ENCODE results near the gene SH2D4B. TPM values are rescaled to one million over a fixed set of nuclear protein-coding genes. Genes with fewer than 3 reads are reported as not detected.

SH2D4B gene
- total RNA-seq, 1 donor from 2014 or later, result 0.07 TPM

- Mint-ChIP-seq H3K9me3 (ENCODE audit: low read depth) (peaks cover 5% of the 10 kb centered on the region), H3K36me3 (ENCODE audit: low read depth) (no peaks in the 10 kb centered on the region), H3K4me3 (ENCODE audit: unreplicated experiment) (no peak overlapping the region), H3K27me3 (ENCODE audit: low read depth) (no peaks in the 10 kb centered on the region), H3K27ac (ENCODE audit: unreplicated experiment) (no peak overlapping the region), H3K4me1 (ENCODE audit: low read depth) (no peaks in the 10 kb centered on the region)
- no peak for DNase-seq (ENCODE audit: low spot score)
- no peak for TF ChIP-seq CTCF (IDR thresholded peaks at IDR 0.05)
Measured at GRCh38 chr10:80598084-80598798, 60.5 kb downstream of the SH2D4B start.

GRCh38 chr10:80598951-80599350, 61.2 kb downstream of the SH2D4B start:
- H3K4me1 Mint-ChIP-seq (ENCODE audit: low read depth), result no peaks in the 10 kb centered on the region
- peaks cover 3% of the 10 kb centered on the region for H3K9me3 Mint-ChIP-seq (ENCODE audit: low read depth)
- H3K4me3 Mint-ChIP-seq (ENCODE audit: unreplicated experiment), result no peak overlapping the region
- no peak for TF ChIP-seq CTCF (IDR thresholded peaks at IDR 0.05)
- H3K27ac Mint-ChIP-seq (ENCODE audit: unreplicated experiment), result no peak overlapping the region
- H3K36me3 Mint-ChIP-seq (ENCODE audit: low read depth), result no peaks in the 10 kb centered on the region
- DNase-seq (ENCODE audit: low spot score), result no peak
- H3K27me3 Mint-ChIP-seq (ENCODE audit: low read depth), result no peaks in the 10 kb centered on the region

GRCh38 chr10:80599424-80599847, 61.7 kb downstream of the SH2D4B start:
- no peak for DNase-seq (ENCODE audit: low spot score)
- H3K27me3 Mint-ChIP-seq (ENCODE audit: low read depth), result no peaks in the 10 kb centered on the region
- peak; percentile 71 for TF ChIP-seq CTCF (IDR thresholded peaks at IDR 0.05)
- peaks cover 3% of the 10 kb centered on the region for H3K9me3 Mint-ChIP-seq (ENCODE audit: low read depth)
- no peaks in the 10 kb centered on the region for H3K4me1 Mint-ChIP-seq (ENCODE audit: low read depth)
- H3K36me3 Mint-ChIP-seq (ENCODE audit: low read depth), result no peaks in the 10 kb centered on the region
- no peak overlapping the region for H3K4me3 Mint-ChIP-seq (ENCODE audit: unreplicated experiment)
- no peak overlapping the region for H3K27ac Mint-ChIP-seq (ENCODE audit: unreplicated experiment)

- Mint-ChIP-seq H3K27me3 (ENCODE audit: low read depth) (no peaks in the 10 kb centered on the region), H3K4me1 (ENCODE audit: low read depth) (no peaks in the 10 kb centered on the region), H3K27ac (ENCODE audit: unreplicated experiment) (no peak overlapping the region), H3K9me3 (ENCODE audit: low read depth) (peaks cover 3% of the 10 kb centered on the region), H3K4me3 (ENCODE audit: unreplicated experiment) (no peak overlapping the region), H3K36me3 (ENCODE audit: low read depth) (no peaks in the 10 kb centered on the region)
- TF ChIP-seq CTCF (IDR thresholded peaks at IDR 0.05), result no peak
- no peak for DNase-seq (ENCODE audit: low spot score)
Measured at GRCh38 chr10:80600256-80600655, 62.6 kb downstream of the SH2D4B start.

- no peaks in the 10 kb centered on the region for H3K4me1 Mint-ChIP-seq (ENCODE audit: low read depth)
- H3K9me3 Mint-ChIP-seq (ENCODE audit: low read depth), result peaks cover 3% of the 10 kb centered on the region
- no peak overlapping the region for H3K4me3 Mint-ChIP-seq (ENCODE audit: unreplicated experiment)
- H3K36me3 Mint-ChIP-seq (ENCODE audit: low read depth), result no peaks in the 10 kb centered on the region
- no peak for TF ChIP-seq CTCF (IDR thresholded peaks at IDR 0.05)
- no peak for DNase-seq (ENCODE audit: low spot score)
- H3K27ac Mint-ChIP-seq (ENCODE audit: unreplicated experiment), result no peak overlapping the region
- no peaks in the 10 kb centered on the region for H3K27me3 Mint-ChIP-seq (ENCODE audit: low read depth)
Measured at GRCh38 chr10:80602881-80603280, 65.2 kb downstream of the SH2D4B start.
